IMR-90 (cell line): ENCODE results near the gene RAB8B. TPM values are rescaled to one million over a fixed set of nuclear protein-coding genes. Genes with fewer than 3 reads are reported as not detected.

ENCODE experiments used
- ATAC-seq: fragments of 200-7000 bp; cut with Tn5 transposase; 2 replicates; pipeline ENCODE4 v1.9.1; 2020; ENCODE audit warnings: low read depth, mild to moderate bottlenecking, moderate library complexity
- BruUV-seq: library from RNA; stranded (reverse); fragments of 400-500 nt; replicated peaks from 2 replicates; lab custom pipeline; 2021; lab: Mats Ljungman, UMichigan
- CTCF ChIA-PET: fragments of 300-600 bp; formaldehyde crosslinking; extraction: SDS; loops from one replicate; lab custom pipeline; 2021; ENCODE audit warnings: antibody characterized with exemption; lab: Yijun Ruan, JAX
- POLR2A ChIA-PET: fragments of 300-600 bp; sonication (Branson Sonifier 250); formaldehyde crosslinking; loops from one replicate; lab custom pipeline; 2022; ENCODE audit warnings: antibody characterized with exemption; ENCODE audit not compliant: unreplicated experiment; lab: Charles Lee
- DNase-seq: peaks from one replicate; pipeline ENCODE4 v3.0.0; 2013
- H2AFZ ChIP-seq: replicated peaks from 2 replicates; pipeline ENCODE3; 2013; ENCODE audit warnings: low read length, mild to moderate bottlenecking; ENCODE audit not compliant: poor library complexity
- H2AK5ac ChIP-seq: 2 replicates; pipeline ENCODE4 v1.6.1; 2013; ENCODE audit warnings: low read depth, low read length, inconsistent platforms
- H2AK9ac ChIP-seq: replicated peaks from 2 replicates; pipeline ENCODE3; 2013; ENCODE audit warnings: mild to moderate bottlenecking, low read depth, low read length, moderate library complexity; ENCODE audit not compliant: poor library complexity
- H2BK120ac ChIP-seq: 2 replicates; pipeline ENCODE4 v1.6.1; 2013; ENCODE audit warnings: low read depth, low read length, inconsistent platforms
- H2BK15ac ChIP-seq: 3 replicates; pipeline ENCODE4 v1.6.1; 2013; ENCODE audit warnings: low read depth, low read length, inconsistent platforms
- H2BK20ac ChIP-seq: 2 replicates; pipeline ENCODE4 v1.6.1; 2013; ENCODE audit warnings: low read depth, mild to moderate bottlenecking, inconsistent platforms, low read length, moderate library complexity
- H2BK5ac ChIP-seq: 2 replicates; pipeline ENCODE4 v1.6.1; 2013; ENCODE audit warnings: mild to moderate bottlenecking, low read depth, low read length, inconsistent platforms; ENCODE audit not compliant: poor library complexity, severe bottlenecking
- H3K14ac ChIP-seq: replicated peaks from 2 replicates; pipeline ENCODE4 v1.6.1; 2013; ENCODE audit warnings: low read depth, low read length, inconsistent platforms
- H3K18ac ChIP-seq: 2 replicates; pipeline ENCODE4 v1.6.1; 2013; ENCODE audit warnings: low read depth, low read length, control low read depth
- H3K23ac ChIP-seq: 2 replicates; pipeline ENCODE4 v1.6.1; 2013; ENCODE audit warnings: low read depth, low read length, inconsistent platforms
- H3K27ac ChIP-seq: 2 replicates; pipeline ENCODE4 v1.5.1; 2013; ENCODE audit warnings: mild to moderate bottlenecking, control low read depth, low read length; ENCODE audit not compliant: insufficient read depth
- H3K27me3 ChIP-seq: 2 replicates; pipeline ENCODE4 v1.6.1; 2013; ENCODE audit warnings: low read length; ENCODE audit not compliant: control insufficient read depth, insufficient read depth
- H3K36me3 ChIP-seq: 2 replicates; pipeline ENCODE4 v1.6.1; 2013; ENCODE audit warnings: low read length, mixed read lengths; ENCODE audit not compliant: control insufficient read depth, insufficient read depth
- H3K4ac ChIP-seq: 2 replicates; pipeline ENCODE4 v1.6.1; 2013; ENCODE audit warnings: low read depth, low read length, inconsistent platforms
- H3K4me1 ChIP-seq: 2 replicates; pipeline ENCODE4 v1.6.1; 2013; ENCODE audit warnings: low read length, mixed read lengths; ENCODE audit not compliant: control insufficient read depth, insufficient read depth
- H3K4me2 ChIP-seq: 2 replicates; pipeline ENCODE4 v1.6.1; 2013; ENCODE audit warnings: low read depth, mild to moderate bottlenecking, control low read depth, low read length, moderate library complexity
- H3K4me3 ChIP-seq: 2 replicates; pipeline ENCODE4 v1.5.1; 2013; ENCODE audit warnings: low read depth, mild to moderate bottlenecking, control low read depth, low read length, moderate library complexity; ENCODE audit not compliant: insufficient read depth
- H3K56ac ChIP-seq: 2 replicates; pipeline ENCODE4 v1.6.1; 2013; ENCODE audit warnings: low read length, inconsistent platforms; ENCODE audit not compliant: insufficient read depth; ENCODE audit errors: extremely low read depth
- H3K79me1 ChIP-seq, 2 experiments: 2 replicates each; pipeline ENCODE4 v1.6.1; 2013; ENCODE audit warnings: low read length in 2 of 2, inconsistent platforms in 1 of 2, low read depth in 1 of 2
- H3K9ac ChIP-seq: 2 replicates; pipeline ENCODE4 v1.6.1; 2013; ENCODE audit warnings: low read depth, low read length, control low read depth
- H3K9me1 ChIP-seq: 2 replicates; pipeline ENCODE4 v1.6.1; 2013; ENCODE audit warnings: low read length, inconsistent platforms; ENCODE audit not compliant: insufficient read depth
- H3K9me3 ChIP-seq: 2 replicates; pipeline ENCODE4 v1.6.1; 2013; ENCODE audit warnings: low read length; ENCODE audit not compliant: control insufficient read depth, insufficient read depth
- H4K20me1 ChIP-seq: 2 replicates; pipeline ENCODE4 v1.6.1; 2013; ENCODE audit warnings: low read length, inconsistent platforms; ENCODE audit not compliant: insufficient read depth
- H4K5ac ChIP-seq: 2 replicates; pipeline ENCODE4 v1.6.1; 2013; ENCODE audit warnings: mild to moderate bottlenecking, low read depth, low read length, control low read depth
- H4K8ac ChIP-seq, 2 experiments: 2 replicates each; pipeline ENCODE4 v1.6.1; 2013; ENCODE audit warnings: low read depth in 2 of 2, low read length in 2 of 2, control low read depth in 1 of 2, inconsistent platforms in 1 of 2
- H4K91ac ChIP-seq: 2 replicates; pipeline ENCODE4 v1.6.1; 2013; ENCODE audit warnings: low read depth, low read length, inconsistent platforms; ENCODE audit not compliant: insufficient read depth
- BHLHE40 ChIP-seq: fragments of 150-350 bp; IDR thresholded peaks from 2 replicates; pipeline ENCODE4 v1.6.1; 2016; ENCODE audit warnings: mild to moderate bottlenecking, low read depth, low read length
- CEBPB ChIP-seq: IDR thresholded peaks from 2 replicates; pipeline ENCODE4 v1.6.1; 2012; ENCODE audit warnings: low read depth, low read length, improper control_type of control experiment
- CHD1 ChIP-seq: IDR thresholded peaks from 2 replicates; pipeline ENCODE4 v1.6.1; 2012; ENCODE audit warnings: low read depth, low read length, improper control_type of control experiment
- MAFK ChIP-seq: IDR thresholded peaks from 2 replicates; pipeline ENCODE4 v1.6.1; 2012; ENCODE audit warnings: low read depth, low read length, improper control_type of control experiment
- MAZ ChIP-seq: IDR thresholded peaks from 2 replicates; pipeline ENCODE4 v1.6.1; 2012; ENCODE audit warnings: low read depth, mild to moderate bottlenecking, low read length, improper control_type of control experiment, moderate library complexity, borderline replicate concordance
- MXI1 ChIP-seq: IDR thresholded peaks from 2 replicates; pipeline ENCODE4 v1.6.1; 2012; ENCODE audit warnings: low read depth, mild to moderate bottlenecking, low read length, moderate library complexity, borderline replicate concordance
- NFE2L2 ChIP-seq: fragments of 150-350 bp; IDR thresholded peaks from 2 replicates; pipeline ENCODE4 v1.6.1; 2016; ENCODE audit warnings: low read depth, mild to moderate bottlenecking, low read length
- POLR2A ChIP-seq: IDR thresholded peaks from 2 replicates; pipeline ENCODE4 v1.6.1; 2012; ENCODE audit warnings: mild to moderate bottlenecking, low read depth, low read length
- RFX5 ChIP-seq: IDR thresholded peaks from 2 replicates; pipeline ENCODE4 v1.8.0; 2012; ENCODE audit warnings: low read depth, mild to moderate bottlenecking, low read length, moderate library complexity
- WGBS, 2 experiments: methylation state at CpG; one replicate each; pipeline versions ENCODE4 v1.1.5 to v1.1.7; 2013; ENCODE audit warnings: missing lambda C conversion rate in 2 of 2; ENCODE audit not compliant: insufficient read length in 1 of 2; ENCODE audit errors: extremely low coverage in 2 of 2; 5-methylcytosine and 5-hydroxymethylcytosine counted together
- dilution Hi-C: fragments of 300-500 bp; cut with HindIII; formaldehyde crosslinking; loops from one replicate; pipeline ENCODE4 v1.14.3; 2018; ENCODE audit warnings: low sequenced_read_pairs; ENCODE audit not compliant: unreplicated experiment
- in situ Hi-C: fragments of 300-500 bp; cut with MboI; formaldehyde crosslinking; loops from 3 replicates; pipeline ENCODE4 v1.14.3; 2019; ENCODE audit warnings: low sequenced_read_pairs, inconsistent platforms, mixed read lengths
- intact Hi-C: fragments of 100-400 bp; cut with micrococcal nuclease; formaldehyde crosslinking; loops from 2 replicates; pipeline ENCODE4 v1.10.0; 2022
- polyA plus RNA-seq, 3 experiments: library from polyadenylated mRNA; depleted of rRNA; stranded (reverse); fragments of >200 nt; gene quantifications; 2 replicates each; pipeline ENCODE4 v1.2.3, GENCODE V29; 2012; ENCODE audit warnings: low replicate concordance in 1 of 3
- total RNA-seq: library from RNA; depleted of rRNA; stranded (reverse); fragments of >200 nt; gene quantifications from 2 replicates; pipeline ENCODE4 v1.2.3, GENCODE V29; 2012
- TF ChIP-seq, protein P1 (sequence below): fragments of 150-350 bp; IDR thresholded peaks from 2 replicates; pipeline ENCODE4 v1.6.1; 2017; ENCODE audit warnings: mild to moderate bottlenecking, antibody characterized with exemption, low read length, low read depth
- TF ChIP-seq, protein P2 (sequence below): conservative IDR thresholded peaks from 2 replicates; pipeline ENCODE4 v1.5.1; 2012; ENCODE audit warnings: mild to moderate bottlenecking, low read depth, low read length, improper control_type of control experiment
- TF ChIP-seq, protein P3 (sequence below): fragments of 150-350 bp; IDR thresholded peaks from 2 replicates; pipeline ENCODE4 v1.6.1; 2016; ENCODE audit warnings: low read depth, mild to moderate bottlenecking, low read length, moderate library complexity, borderline replicate concordance

The RAB8B gene
- total and polyA plus RNA-seq, 2 of the 4 experiments (the other 2 are of a cell fraction), result 19.4 to 29.4 TPM

GRCh38 chr15:63305260-63305659 is 115.9 kb downstream of the RAB8B start:
- Histone ChIP-seq H4K5ac (no peak overlapping the region), H2AK5ac (no peak overlapping the region), H2AFZ (no peak overlapping the region), H2BK5ac (no peak overlapping the region), H3K27me3 (no peaks in the 10 kb centered on the region), H3K56ac (no peak overlapping the region), H3K27ac (no peak overlapping the region), H3K9ac (no peak overlapping the region), H3K4ac (no peak overlapping the region), H4K8ac (no peak overlapping the region), H4K20me1 (no peaks in the 10 kb centered on the region), H4K91ac (no peak overlapping the region), H2BK20ac (no peak overlapping the region), H2BK15ac (no peak overlapping the region), H3K9me1 (peaks cover 6% of the 10 kb centered on the region; the same call in 1 of the 2 replicates), H2AK9ac (no peak overlapping the region), H3K4me1 (peaks cover 2% of the 10 kb centered on the region; the same call in 1 of the 2 replicates), H3K79me1 (0 out of 4 replicates have a peak, but pooled peaks cover 0 to 4% of the 10 kb centered on the region in 2 experiments), H3K9me3 (no peaks in the 10 kb centered on the region), H2BK120ac (no peak overlapping the region), H3K4me2 (no peak overlapping the region), H3K18ac (no peak overlapping the region), H3K14ac (no peak overlapping the region), H3K4me3 (no peak overlapping the region), H3K23ac (no peak overlapping the region), H3K36me3 (peaks cover 28% of the 10 kb centered on the region)
- ChIA-PET POLR2A (no interaction called here), CTCF (no interaction called here)
- WGBS, 2 experiments, result 100% methylated on average over 4 of the region's 5 CpGs; no CpG with 5 or more reads in 1 of the 2 experiments
- ATAC-seq, result no peak
- BruUV-seq, result no TSS peak
- in situ Hi-C loops, result no loop called here
- no peak for DNase-seq
- intact Hi-C loops, result no loop called here
- no peak for TF ChIP-seq NFE2L2
- TF ChIP-seq CHD1, result no peak
- TF ChIP-seq, protein P1, sequence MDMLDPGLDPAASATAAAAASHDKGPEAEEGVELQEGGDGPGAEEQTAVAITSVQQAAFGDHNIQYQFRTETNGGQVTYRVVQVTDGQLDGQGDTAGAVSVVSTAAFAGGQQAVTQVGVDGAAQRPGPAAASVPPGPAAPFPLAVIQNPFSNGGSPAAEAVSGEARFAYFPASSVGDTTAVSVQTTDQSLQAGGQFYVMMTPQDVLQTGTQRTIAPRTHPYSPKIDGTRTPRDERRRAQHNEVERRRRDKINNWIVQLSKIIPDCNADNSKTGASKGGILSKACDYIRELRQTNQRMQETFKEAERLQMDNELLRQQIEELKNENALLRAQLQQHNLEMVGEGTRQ, result no peak
- no peak for TF ChIP-seq MAZ
- no peak for TF ChIP-seq MXI1
- TF ChIP-seq BHLHE40, result no peak
- no peak for TF ChIP-seq POLR2A
- no peak for TF ChIP-seq CEBPB
- TF ChIP-seq, protein P2, sequence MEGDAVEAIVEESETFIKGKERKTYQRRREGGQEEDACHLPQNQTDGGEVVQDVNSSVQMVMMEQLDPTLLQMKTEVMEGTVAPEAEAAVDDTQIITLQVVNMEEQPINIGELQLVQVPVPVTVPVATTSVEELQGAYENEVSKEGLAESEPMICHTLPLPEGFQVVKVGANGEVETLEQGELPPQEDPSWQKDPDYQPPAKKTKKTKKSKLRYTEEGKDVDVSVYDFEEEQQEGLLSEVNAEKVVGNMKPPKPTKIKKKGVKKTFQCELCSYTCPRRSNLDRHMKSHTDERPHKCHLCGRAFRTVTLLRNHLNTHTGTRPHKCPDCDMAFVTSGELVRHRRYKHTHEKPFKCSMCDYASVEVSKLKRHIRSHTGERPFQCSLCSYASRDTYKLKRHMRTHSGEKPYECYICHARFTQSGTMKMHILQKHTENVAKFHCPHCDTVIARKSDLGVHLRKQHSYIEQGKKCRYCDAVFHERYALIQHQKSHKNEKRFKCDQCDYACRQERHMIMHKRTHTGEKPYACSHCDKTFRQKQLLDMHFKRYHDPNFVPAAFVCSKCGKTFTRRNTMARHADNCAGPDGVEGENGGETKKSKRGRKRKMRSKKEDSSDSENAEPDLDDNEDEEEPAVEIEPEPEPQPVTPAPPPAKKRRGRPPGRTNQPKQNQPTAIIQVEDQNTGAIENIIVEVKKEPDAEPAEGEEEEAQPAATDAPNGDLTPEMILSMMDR, result no peak
- TF ChIP-seq RFX5, result no peak
- no peak for TF ChIP-seq MAFK
- TF ChIP-seq, protein P3, sequence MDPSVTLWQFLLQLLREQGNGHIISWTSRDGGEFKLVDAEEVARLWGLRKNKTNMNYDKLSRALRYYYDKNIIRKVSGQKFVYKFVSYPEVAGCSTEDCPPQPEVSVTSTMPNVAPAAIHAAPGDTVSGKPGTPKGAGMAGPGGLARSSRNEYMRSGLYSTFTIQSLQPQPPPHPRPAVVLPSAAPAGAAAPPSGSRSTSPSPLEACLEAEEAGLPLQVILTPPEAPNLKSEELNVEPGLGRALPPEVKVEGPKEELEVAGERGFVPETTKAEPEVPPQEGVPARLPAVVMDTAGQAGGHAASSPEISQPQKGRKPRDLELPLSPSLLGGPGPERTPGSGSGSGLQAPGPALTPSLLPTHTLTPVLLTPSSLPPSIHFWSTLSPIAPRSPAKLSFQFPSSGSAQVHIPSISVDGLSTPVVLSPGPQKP, result no peak
- dilution Hi-C loops, result no loop called here
